Spleen (tissue), 7 donors: ENCODE results near the gene RUSC2.

Source experiments
- CTCF ChIP-seq, 11 experiments: fragments of 200-600 bp in 7 of 11; fragments of 450-650 bp in 4 of 11; sonication (generic) in 4 of 11; IDR thresholded peaks in 8 of 11; conservative IDR thresholded peaks in 3 of 11; 1 replicate in 7 of 11; 2 replicates in 4 of 11; pipeline versions ENCODE4 v1.4.0 to v1.8.0; 2016 to 2021; ENCODE audit warnings: antibody characterized with exemption in 11 of 11, inconsistent platforms in 4 of 11, mild to moderate bottlenecking in 1 of 11
- POLR2A ChIP-seq, 3 donors: fragments of 450-650 bp; IDR thresholded peaks; one replicate each; pipeline ENCODE4 v1.5.1; 2017; ENCODE audit warnings: antibody characterized with exemption in 3 of 3, mild to moderate bottlenecking in 1 of 3
- POLR2AphosphoS5 ChIP-seq, 3 donors: sonication (generic); formaldehyde crosslinking; IDR thresholded peaks; one replicate each; pipeline ENCODE4 v1.5.1; 2017; ENCODE audit warnings: antibody characterized with exemption in 3 of 3
- donor health status: DM: no; HTN: no; CAD: no; lungs with moderate emphysema.
- donor health status: DM: no; HTN: no; CAD: no.
- donor health status: DM: no; HTN: no; CAD: no.

- no peak for TF ChIP-seq CTCF (IDR thresholded peaks at IDR 0.05 in 8 of 11, conservative IDR thresholded peaks at IDR 0.05 in 3 of 11)
- no peak for TF ChIP-seq POLR2A (IDR thresholded peaks at IDR 0.05)
- no peak for TF ChIP-seq POLR2AphosphoS5 (IDR thresholded peaks at IDR 0.05)
These were observed 27.2 kb downstream of the RUSC2 start for GRCh38 chr9:35517131-35517530.
